ENCODE measurements around the gene SIPA1L2.

DNA sequence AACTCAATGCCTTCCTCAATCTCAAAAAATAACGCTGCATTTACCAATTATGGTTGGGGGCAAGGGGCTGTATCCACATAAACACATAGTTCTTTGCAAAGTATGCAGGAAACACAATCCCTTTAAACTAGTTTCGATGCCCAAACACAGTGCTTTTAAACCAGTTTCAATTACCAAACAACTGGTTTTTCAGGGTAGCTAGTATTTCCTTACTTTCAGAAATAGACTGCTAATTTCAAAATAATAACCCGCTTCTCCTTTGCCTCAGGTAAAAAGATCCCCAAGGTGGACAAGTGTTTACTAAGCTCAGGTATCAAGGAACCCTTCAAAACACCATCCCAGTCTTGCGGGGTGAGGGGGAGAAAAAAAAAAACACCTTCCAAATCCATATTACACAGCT lies 2.8 kb downstream of the SIPA1L2 start:
- TF ChIP-seq BRD4 (CRISPR knock-in tag; IDR thresholded peaks at IDR 0.05): no peak
- TF ChIP-seq GABPA (IDR thresholded peaks at IDR 0.05; ENCODE audit: low read depth, low read length): no peak
- no peak for TF ChIP-seq GABPA (CRISPR knock-in tag; IDR thresholded peaks at IDR 0.05; ENCODE audit: low read depth)
- no peak for TF ChIP-seq CTCF (CRISPR knock-in tag; IDR thresholded peaks at IDR 0.05)
- TF ChIP-seq ZNF460 (CRISPR knock-in tag; IDR thresholded peaks at IDR 0.05; ENCODE audit: borderline replicate concordance): no peak
- no peak for TF ChIP-seq U2AF2 (IDR thresholded peaks at IDR 0.05; ENCODE audit: low read depth, low read length)
- no peak for TF ChIP-seq RXRA (CRISPR knock-in tag; IDR thresholded peaks at IDR 0.05)
- no peak for TF ChIP-seq UBTF (CRISPR knock-in tag; IDR thresholded peaks at IDR 0.05)
